ENCODE results near the gene ZRSR2.
A peak's percentile ranks its signal among the peaks of the same experiment; 100 is the strongest.

Gene ZRSR2

DNA sequence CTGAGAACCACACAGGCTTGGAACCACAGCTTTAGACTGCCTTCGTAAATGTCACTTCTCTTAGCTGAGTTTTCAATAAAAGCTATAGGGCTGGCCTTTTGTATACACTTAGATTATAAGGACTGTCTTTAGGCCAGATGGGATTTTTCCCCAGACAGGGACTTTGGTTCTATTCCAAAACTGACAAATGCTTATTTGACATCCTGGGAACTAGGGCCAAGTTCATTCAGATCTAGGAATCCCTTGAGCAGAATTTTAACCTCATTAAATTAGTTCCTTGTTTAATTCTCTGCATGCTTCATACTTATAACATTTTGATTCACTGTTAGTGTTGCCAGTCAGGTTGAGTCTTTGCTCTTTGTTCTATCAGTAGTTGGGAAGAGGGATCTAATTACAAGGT lies 23.1 kb downstream of the ZRSR2 start:
- TF ChIP-seq EZH2phosphoT487 (IDR thresholded peaks at IDR 0.05; ENCODE audit: borderline replicate concordance) = no peak
- TF ChIP-seq, protein P1, sequence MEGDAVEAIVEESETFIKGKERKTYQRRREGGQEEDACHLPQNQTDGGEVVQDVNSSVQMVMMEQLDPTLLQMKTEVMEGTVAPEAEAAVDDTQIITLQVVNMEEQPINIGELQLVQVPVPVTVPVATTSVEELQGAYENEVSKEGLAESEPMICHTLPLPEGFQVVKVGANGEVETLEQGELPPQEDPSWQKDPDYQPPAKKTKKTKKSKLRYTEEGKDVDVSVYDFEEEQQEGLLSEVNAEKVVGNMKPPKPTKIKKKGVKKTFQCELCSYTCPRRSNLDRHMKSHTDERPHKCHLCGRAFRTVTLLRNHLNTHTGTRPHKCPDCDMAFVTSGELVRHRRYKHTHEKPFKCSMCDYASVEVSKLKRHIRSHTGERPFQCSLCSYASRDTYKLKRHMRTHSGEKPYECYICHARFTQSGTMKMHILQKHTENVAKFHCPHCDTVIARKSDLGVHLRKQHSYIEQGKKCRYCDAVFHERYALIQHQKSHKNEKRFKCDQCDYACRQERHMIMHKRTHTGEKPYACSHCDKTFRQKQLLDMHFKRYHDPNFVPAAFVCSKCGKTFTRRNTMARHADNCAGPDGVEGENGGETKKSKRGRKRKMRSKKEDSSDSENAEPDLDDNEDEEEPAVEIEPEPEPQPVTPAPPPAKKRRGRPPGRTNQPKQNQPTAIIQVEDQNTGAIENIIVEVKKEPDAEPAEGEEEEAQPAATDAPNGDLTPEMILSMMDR (conservative IDR thresholded peaks at IDR 0.05; ENCODE audit: low read length) = no peak
- Histone ChIP-seq H3K9me2 (replicated peaks; ENCODE audit: low read depth, low read length) (no peaks in the 10 kb centered on the region), H3K36me3 (ENCODE audit: insufficient read depth, low read length) (peaks cover 31% of the 10 kb centered on the region; the same call in 1 of the 2 replicates)

DNA sequence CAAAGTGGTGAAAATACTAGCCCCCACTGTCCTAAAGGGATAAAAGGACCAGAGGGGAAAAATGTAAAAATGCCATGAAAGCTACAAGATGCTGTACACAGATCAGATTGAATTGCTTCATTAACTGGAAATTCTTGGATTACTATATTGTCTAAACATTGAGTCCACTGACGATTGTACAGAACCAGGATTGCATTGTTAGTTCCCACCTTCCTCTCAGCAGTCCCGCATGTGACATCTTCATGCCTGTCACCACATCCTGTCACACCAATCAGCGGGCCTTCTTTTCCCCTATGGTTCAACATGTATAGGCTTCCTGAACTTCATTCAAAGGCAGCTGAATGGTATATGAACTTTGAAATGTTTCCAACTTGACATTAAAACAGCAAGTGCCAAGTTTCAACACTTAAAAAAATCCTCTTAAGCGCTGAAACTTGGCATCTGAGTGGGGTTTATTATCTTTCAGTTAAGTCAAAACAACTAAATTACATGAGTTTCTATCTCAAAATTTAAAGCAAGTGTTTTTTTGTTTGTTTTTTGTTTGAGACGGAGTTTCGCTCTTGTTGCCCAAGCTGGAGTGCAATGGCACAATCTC lies 24.6 kb downstream of the ZRSR2 start:
- no peaks in the 10 kb centered on the region for H4K20me1 ChIP-seq (ENCODE audit: insufficient read depth, low read length, poor library complexity, severe bottlenecking)
- no peak overlapping the region for H3K4me2 ChIP-seq (ENCODE audit: low read depth, low read length, poor library complexity, severe bottlenecking)
- H3K9ac ChIP-seq (ENCODE audit: low read depth, low read length, poor library complexity, severe bottlenecking) = no peak overlapping the region
- no peaks in the 10 kb centered on the region for H3K79me2 ChIP-seq (ENCODE audit: insufficient read depth, low read length)
- H3K4me1 ChIP-seq (ENCODE audit: insufficient read depth, low read length, poor library complexity, severe bottlenecking) = peaks cover 16% of the 10 kb centered on the region
- no peak for TF ChIP-seq EZH2phosphoT487 (IDR thresholded peaks at IDR 0.05; ENCODE audit: borderline replicate concordance)
- TF ChIP-seq, protein P1 (conservative IDR thresholded peaks at IDR 0.05; ENCODE audit: low read length) = no peak
- no peak overlapping the region for H3K4me3 ChIP-seq (ENCODE audit: low read length, poor library complexity, severe bottlenecking)
- H3K9me3 ChIP-seq (ENCODE audit: insufficient read depth, low read depth, low read length) = no peaks in the 10 kb centered on the region
- H3F3A ChIP-seq (ENCODE audit: low read depth) = no peaks in the 10 kb centered on the region
- no peak overlapping the region for H2AFZ ChIP-seq (ENCODE audit: low read length)
- H3K36me3 ChIP-seq (ENCODE audit: insufficient read depth, low read length) = peaks cover 22% of the 10 kb centered on the region; the same call in 1 of the 2 replicates
- H3K27me3 ChIP-seq (ENCODE audit: insufficient read depth, low read length, poor library complexity, severe bottlenecking) = no peaks in the 10 kb centered on the region
- H3K9me2 ChIP-seq (replicated peaks; ENCODE audit: low read depth, low read length) = no peaks in the 10 kb centered on the region

More for the DNA sequence above, 23.1 kb downstream of the ZRSR2 start:
- H3K4me3 ChIP-seq (ENCODE audit: low read length, poor library complexity, severe bottlenecking) = no peak overlapping the region
- no peak overlapping the region for H3K4me2 ChIP-seq (ENCODE audit: low read depth, low read length, poor library complexity, severe bottlenecking)
- H3K9me3 ChIP-seq (ENCODE audit: insufficient read depth, low read depth, low read length) = no peaks in the 10 kb centered on the region
- H2AFZ ChIP-seq (ENCODE audit: low read length) = no peak overlapping the region
- no peaks in the 10 kb centered on the region for H3F3A ChIP-seq (ENCODE audit: low read depth)
- no peaks in the 10 kb centered on the region for H3K79me2 ChIP-seq (ENCODE audit: insufficient read depth, low read length)
- H3K27me3 ChIP-seq (ENCODE audit: insufficient read depth, low read length, poor library complexity, severe bottlenecking) = no peaks in the 10 kb centered on the region
- no peaks in the 10 kb centered on the region for H4K20me1 ChIP-seq (ENCODE audit: insufficient read depth, low read length, poor library complexity, severe bottlenecking)
- no peak overlapping the region for H3K9ac ChIP-seq (ENCODE audit: low read depth, low read length, poor library complexity, severe bottlenecking)
- peaks cover 16% of the 10 kb centered on the region for H3K4me1 ChIP-seq (ENCODE audit: insufficient read depth, low read length, poor library complexity, severe bottlenecking)

DNA sequence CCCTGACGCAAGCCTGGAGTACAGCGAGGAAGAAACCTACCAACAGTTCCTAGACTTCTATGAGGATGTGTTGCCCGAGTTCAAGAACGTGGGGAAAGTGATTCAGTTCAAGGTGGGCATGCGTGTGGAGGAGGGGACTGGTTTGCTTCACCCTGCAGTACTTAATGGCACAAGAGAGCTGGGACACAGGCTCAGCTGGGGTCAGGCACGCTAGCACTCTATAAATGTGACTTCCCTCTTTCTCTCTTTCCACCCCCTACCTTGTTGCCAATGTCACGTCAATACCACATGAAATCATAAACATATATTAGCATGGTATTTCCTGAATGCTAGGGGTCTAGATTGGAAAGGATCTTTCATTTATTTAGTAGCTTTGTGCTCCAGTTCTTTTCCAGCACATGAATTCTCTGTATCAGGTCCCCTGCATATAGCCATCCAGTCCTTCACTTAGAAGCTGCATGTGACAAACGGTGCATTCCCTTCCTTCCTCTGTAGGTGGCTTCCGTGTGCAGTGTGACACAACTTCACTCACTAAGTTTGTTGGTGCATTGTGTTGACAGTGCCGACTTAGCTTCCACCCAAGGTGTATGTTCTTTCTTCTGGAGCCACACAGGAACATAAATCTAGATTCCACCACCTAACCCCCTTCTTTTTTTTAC lies 25.6 kb downstream of the ZRSR2 start:
- Histone ChIP-seq H3F3A (ENCODE audit: low read depth) (no peaks in the 10 kb centered on the region), H3K79me2 (ENCODE audit: insufficient read depth, low read length) (no peaks in the 10 kb centered on the region), H3K4me2 (ENCODE audit: low read depth, low read length, poor library complexity, severe bottlenecking) (peak overlapping the region; percentile 67), H3K4me1 (ENCODE audit: insufficient read depth, low read length, poor library complexity, severe bottlenecking) (peaks cover 16% of the 10 kb centered on the region), H3K9me3 (ENCODE audit: insufficient read depth, low read depth, low read length) (no peaks in the 10 kb centered on the region), H3K36me3 (ENCODE audit: insufficient read depth, low read length) (peaks cover 28% of the 10 kb centered on the region; the same call in 1 of the 2 replicates), H3K9me2 (replicated peaks; ENCODE audit: low read depth, low read length) (no peaks in the 10 kb centered on the region), H2AFZ (ENCODE audit: low read length) (no peak overlapping the region), H4K20me1 (ENCODE audit: insufficient read depth, low read length, poor library complexity, severe bottlenecking) (no peaks in the 10 kb centered on the region), H3K9ac (ENCODE audit: low read depth, low read length, poor library complexity, severe bottlenecking) (peak overlapping the region; percentile 53), H3K27me3 (ENCODE audit: insufficient read depth, low read length, poor library complexity, severe bottlenecking) (no peaks in the 10 kb centered on the region), H3K4me3 (ENCODE audit: low read length, poor library complexity, severe bottlenecking) (peak overlapping the region; percentile 24)
- TF ChIP-seq, protein P1 (conservative IDR thresholded peaks at IDR 0.05; ENCODE audit: low read length) = peak; percentile 62
- no peak for TF ChIP-seq EZH2phosphoT487 (IDR thresholded peaks at IDR 0.05; ENCODE audit: borderline replicate concordance)

Measured in Loucy (cell line).